Pancreas (tissue), 10 donors: Measurements from ENCODE around the gene GARIN5B. TPM values are rescaled to one million over a fixed set of nuclear protein-coding genes. Genes with fewer than 3 reads are reported as not detected.

Experiments
- ATAC-seq, 4 donors: fragments of 200-7000 bp; cut with Tn5 transposase; one replicate each; pipeline versions ENCODE4 v1.8.0 to v1.9.1; 2020; ENCODE audit warnings: mild to moderate bottlenecking in 4 of 4, moderate library complexity in 4 of 4
- DNase-seq, 6 donors: peaks; one replicate each; pipeline ENCODE4 v3.0.0-alpha.2; 2020
- FAIRE-seq: peaks from 2 replicates; lab custom pipeline; 2012; peaks lifted over from hg19 to GRCh38; lab: Jason Lieb, UNC
- H3K27ac ChIP-seq, 4 donors: fragments of 200-600 bp; sonication (generic); 1 replicate in 3 of 4; 2 replicates in 1 of 4; pipeline versions ENCODE4 v1.5.0 to v1.8.0; 2020
- H3K27me3 ChIP-seq, 4 donors: fragments of 200-600 bp; one replicate each; pipeline ENCODE4 v1.8.0; 2021
- H3K36me3 ChIP-seq, 3 donors: fragments of 200-600 bp; sonication (generic) in 1 of 3; one replicate each; pipeline versions ENCODE4 v1.5.0 to v1.8.0; 2020 to 2021
- H3K4me1 ChIP-seq, 3 donors: fragments of 200-600 bp; one replicate each; pipeline ENCODE4 v1.8.0; 2021
- H3K4me3 ChIP-seq, 4 donors: fragments of 200-600 bp; sonication (generic) in 2 of 4; one replicate each; pipeline versions ENCODE4 v1.5.0 to v1.8.0; 2020 to 2021
- H3K9me3 ChIP-seq, 4 donors: fragments of 200-600 bp; one replicate each; pipeline ENCODE4 v1.8.0; 2021
- CTCF ChIP-seq, 4 donors: fragments of 200-600 bp; sonication (generic) in 3 of 4; IDR thresholded peaks; one replicate each; pipeline versions ENCODE4 v1.5.0 to v1.8.0; 2021; ENCODE audit warnings: antibody characterized with exemption in 4 of 4
- WGBS, 2 donors: extraction: QIAGEN DNeasy Blood & Tissue Kit; methylation state at CpG; one replicate each; pipeline ENCODE4 v1.1.7; 2013; 5-methylcytosine and 5-hydroxymethylcytosine counted together
- intact Hi-C, 3 donors: fragments of 100-400 bp; cut with DNase I; formaldehyde crosslinking; loops; one replicate each; pipeline versions ENCODE4 v1.11.1 to v1.14.2; 2022
- polyA plus RNA-seq, 2 donors: library from polyadenylated mRNA; stranded (reverse); fragments of 200-250 nt; gene quantifications; one replicate each; pipeline ENCODE4 v1.2.3, GENCODE V29; 2013
- total RNA-seq, 6 donors: library from RNA; stranded (reverse); fragmentation: NEBNext Ultra II Directional in 4 of 6; extraction: Animal tissue kit (Norgen Biotek cat#: 25700) in 4 of 6; gene quantifications; one replicate each; pipeline versions ENCODE4 v1.2.1 to v1.2.4, GENCODE V29; 2021 to 2023
- donor health status: healthy with polysubstance abuse.
- donor health status: DM: no; HTN: no; CAD: no; lungs with moderate emphysema.
- donor health status: DM: no; HTN: no; CAD: no.
- donor health status: control.
- donor health status: control.
- donor health status: Bipolar disorder and iron deficiency.
- donor health status: DM: yes; HTN: yes; CAD: no.
- donor health status: DM: no; HTN: no; CAD: no.
- donor health status: DM: no; HTN: no; CAD: no.
- donor health status: DM: yes; HTN: yes; CAD: no.

GARIN5B gene
- total and polyA plus RNA-seq, 8 donors: not detected

- 65 to 77% methylated on average over 14 of the region's 14 CpGs for WGBS, 2 donors
- H3K4me1 ChIP-seq: no peaks in the 10 kb centered on the region
- H3K4me3 ChIP-seq: no peak overlapping the region
- no peak for FAIRE-seq
- no peaks in the 10 kb centered on the region for H3K36me3 ChIP-seq
- intact Hi-C loops: loop anchor here in 1 of 3 donors (10.0 kb wide), 1 partner anchor 70 kb away; the partner anchor contains the start of genes IL11 and TMEM190
- TF ChIP-seq CTCF (IDR thresholded peaks at IDR 0.05): no peak
- H3K27ac ChIP-seq: no peak overlapping the region
- no peak for DNase-seq
- no peaks in the 10 kb centered on the region for H3K9me3 ChIP-seq
- ATAC-seq: no peak
- no peaks in the 10 kb centered on the region for H3K27me3 ChIP-seq
Measured at GRCh38 chr19:55304980-55305379, 58.1 kb downstream of the GARIN5B start.

Other genes starting within 250 kb of the GARIN5B start
- 10 to 100 TPM; 37.1 to 61.5 (median 50.9) TPM for gene PPP1R12C, start 245.6 kb downstream of the GARIN5B start, total RNA-seq
- 100 to 1,000 TPM; 174 to 266 TPM for gene PPP1R12C, start 245.6 kb downstream of the GARIN5B start, polyA plus RNA-seq
- gene TNNT1, start 214.1 kb downstream of the GARIN5B start, total RNA-seq: under 1 TPM in 1 of 6 donors, not detected in 5; 0.54 TPM
- gene TNNT1, start 214.1 kb downstream of the GARIN5B start, polyA plus RNA-seq: 1 to 10 TPM in 1 of 2 donors, not detected in 1; 4.0 TPM
- 1 to 10 TPM in 1 of 6 donors, under 1 TPM in 1, not detected in 4; 0.66 to 4.1 TPM for gene TNNI3, start 205.5 kb downstream of the GARIN5B start, total RNA-seq
- 1 to 10 TPM; 2.2 to 2.9 TPM for gene TNNI3, start 205.5 kb downstream of the GARIN5B start, polyA plus RNA-seq
- gene DNAAF3, start 196.6 kb downstream of the GARIN5B start, total RNA-seq: 1 to 10 TPM; 1.2 to 3.2 (median 2.5) TPM
- gene DNAAF3, start 196.6 kb downstream of the GARIN5B start, polyA plus RNA-seq: 1 to 10 TPM; 3.0 to 3.3 TPM
- gene SYT5, start 183.0 kb downstream of the GARIN5B start, total RNA-seq: 1 to 10 TPM in 5 of 6 donors, under 1 TPM in 1; 0.88 to 3.7 (median 1.7) TPM
- 10 to 100 TPM; 10.6 to 41.1 TPM for gene SYT5, start 183.0 kb downstream of the GARIN5B start, polyA plus RNA-seq
- gene PTPRH, start 153.8 kb downstream of the GARIN5B start, total RNA-seq: 10 to 100 TPM in 2 of 6 donors, 1 to 10 TPM in 4; 5.1 to 15.3 (median 8.8) TPM
- 1 to 10 TPM; 5.8 to 8.0 TPM for gene PTPRH, start 153.8 kb downstream of the GARIN5B start, polyA plus RNA-seq
- gene TMEM86B, start 134.5 kb downstream of the GARIN5B start, total RNA-seq: 1 to 10 TPM; 1.0 to 1.8 (median 1.5) TPM
- gene TMEM86B, start 134.5 kb downstream of the GARIN5B start, polyA plus RNA-seq: 10 to 100 TPM; 14.4 to 27.3 TPM
- 10 to 100 TPM; 15.3 to 31.4 (median 18.9) TPM for gene PPP6R1, start 104.2 kb downstream of the GARIN5B start, total RNA-seq
- 10 to 100 TPM; 27.0 to 33.1 TPM for gene PPP6R1, start 104.2 kb downstream of the GARIN5B start, polyA plus RNA-seq
- gene HSPBP1, start 83.2 kb downstream of the GARIN5B start, total RNA-seq: 10 to 100 TPM in 4 of 6 donors, 1 to 10 TPM in 2; 7.0 to 16.6 (median 12.3) TPM
- 10 to 100 TPM; 26.4 to 29.5 TPM for gene HSPBP1, start 83.2 kb downstream of the GARIN5B start, polyA plus RNA-seq
- gene BRSK1, start 79.3 kb downstream of the GARIN5B start, total RNA-seq: 1 to 10 TPM in 3 of 6 donors, under 1 TPM in 3; 0.46 to 2.5 (median 1.1) TPM
- 1 to 10 TPM; 4.8 to 9.2 TPM for gene BRSK1, start 79.3 kb downstream of the GARIN5B start, polyA plus RNA-seq
- gene TMEM150B, start 37.9 kb downstream of the GARIN5B start, total RNA-seq: 1 to 10 TPM in 1 of 6 donors, under 1 TPM in 2, not detected in 3; 0.32 to 1.3 (median 0.83) TPM
- gene TMEM150B, start 37.9 kb downstream of the GARIN5B start, polyA plus RNA-seq: under 1 TPM in 1 of 2 donors, not detected in 1; 0.14 TPM
- 10 to 100 TPM in 2 of 6 donors, 1 to 10 TPM in 4; 4.3 to 12.6 (median 6.9) TPM for gene KMT5C, start 23.4 kb downstream of the GARIN5B start, total RNA-seq
- 10 to 100 TPM; 22.3 to 27.4 TPM for gene KMT5C, start 23.4 kb downstream of the GARIN5B start, polyA plus RNA-seq
- under 1 TPM in 1 of 6 donors, not detected in 5; 0.62 TPM for gene COX6B2, start 8.5 kb downstream of the GARIN5B start, total RNA-seq
- under 1 TPM; 0.28 to 0.42 TPM for gene COX6B2, start 8.5 kb downstream of the GARIN5B start, polyA plus RNA-seq
- under 1 TPM in 3 of 6 donors, not detected in 3; 0.20 to 0.41 (median 0.37) TPM for gene IL11, start 7.2 kb upstream of the GARIN5B start, total RNA-seq
- gene IL11, start 7.2 kb upstream of the GARIN5B start, polyA plus RNA-seq: under 1 TPM; 0.16 to 0.19 TPM
- not detected for gene TMEM190, start 13.6 kb upstream of the GARIN5B start, total RNA-seq
- gene TMEM190, start 13.6 kb upstream of the GARIN5B start, polyA plus RNA-seq: under 1 TPM in 1 of 2 donors, not detected in 1; 0.45 TPM
- gene TMEM238, start 21.0 kb upstream of the GARIN5B start, total RNA-seq: 10 to 100 TPM; 14.7 to 32.7 (median 21.3) TPM
- under 1 TPM; 0.42 TPM for gene TMEM238, start 21.0 kb upstream of the GARIN5B start, polyA plus RNA-seq
- 1,000 to 10,000 TPM in 1 of 6 donors, 100 to 1,000 TPM in 5; 420 to 1,198 (median 819) TPM for gene RPL28, start 22.7 kb upstream of the GARIN5B start, total RNA-seq
- 1,000 to 10,000 TPM in 1 of 2 donors, 100 to 1,000 TPM in 1; 738 to 1,109 TPM for gene RPL28, start 22.7 kb upstream of the GARIN5B start, polyA plus RNA-seq
- gene UBE2S, start 44.5 kb upstream of the GARIN5B start, total RNA-seq: 1 to 10 TPM; 2.0 to 7.3 (median 5.1) TPM
- gene UBE2S, start 44.5 kb upstream of the GARIN5B start, polyA plus RNA-seq: 1 to 10 TPM; 3.6 to 5.0 TPM
- gene SHISA7, start 80.0 kb upstream of the GARIN5B start, total RNA-seq: under 1 TPM in 3 of 6 donors, not detected in 3; 0.05 to 0.16 (median 0.06) TPM
- under 1 TPM; 0.04 to 0.33 TPM for gene SHISA7, start 80.0 kb upstream of the GARIN5B start, polyA plus RNA-seq
- 10 to 100 TPM; 13.0 to 23.9 (median 20.9) TPM for gene ISOC2, start 98.4 kb upstream of the GARIN5B start, total RNA-seq
- gene ISOC2, start 98.4 kb upstream of the GARIN5B start, polyA plus RNA-seq: 10 to 100 TPM; 38.3 to 43.9 TPM
- gene C19orf85, start 101.5 kb upstream of the GARIN5B start, total RNA-seq: not detected
- gene C19orf85, start 101.5 kb upstream of the GARIN5B start, polyA plus RNA-seq: not detected
- 1 to 10 TPM; 3.4 to 6.2 (median 4.1) TPM for gene ZNF628, start 113.4 kb upstream of the GARIN5B start, total RNA-seq
- gene ZNF628, start 113.4 kb upstream of the GARIN5B start, polyA plus RNA-seq: 1 to 10 TPM; 2.6 to 7.8 TPM
- 10 to 100 TPM in 1 of 6 donors, 1 to 10 TPM in 5; 5.8 to 10.1 (median 7.5) TPM for gene NAT14, start 121.9 kb upstream of the GARIN5B start, total RNA-seq
- 10 to 100 TPM; 27.9 to 32.4 TPM for gene NAT14, start 121.9 kb upstream of the GARIN5B start, polyA plus RNA-seq
- 1 to 10 TPM in 4 of 6 donors, under 1 TPM in 2; 0.60 to 5.3 (median 1.4) TPM for gene SSC5D, start 125.2 kb upstream of the GARIN5B start, total RNA-seq
- gene SSC5D, start 125.2 kb upstream of the GARIN5B start, polyA plus RNA-seq: 1 to 10 TPM in 1 of 2 donors, under 1 TPM in 1; 0.77 to 2.1 TPM
- gene SBK2, start 173.9 kb upstream of the GARIN5B start, total RNA-seq: under 1 TPM in 1 of 6 donors, not detected in 5; 0.43 TPM
- gene SBK2, start 173.9 kb upstream of the GARIN5B start, polyA plus RNA-seq: under 1 TPM; 0.28 to 0.46 TPM
- gene SBK3, start 182.3 kb upstream of the GARIN5B start, total RNA-seq: under 1 TPM in 2 of 6 donors, not detected in 4; 0.19 to 0.28 TPM
- under 1 TPM; 0.11 to 0.16 TPM for gene SBK3, start 182.3 kb upstream of the GARIN5B start, polyA plus RNA-seq
- gene ZNF579, start 217.6 kb upstream of the GARIN5B start, total RNA-seq: 10 to 100 TPM in 1 of 6 donors, 1 to 10 TPM in 5; 6.5 to 12.7 (median 9.2) TPM
- gene ZNF579, start 217.6 kb upstream of the GARIN5B start, polyA plus RNA-seq: 10 to 100 TPM; 11.6 to 16.1 TPM
- gene FIZ1, start 236.3 kb upstream of the GARIN5B start, total RNA-seq: 10 to 100 TPM in 2 of 6 donors, 1 to 10 TPM in 4; 6.8 to 12.1 (median 8.9) TPM
- 10 to 100 TPM; 12.6 TPM for gene FIZ1, start 236.3 kb upstream of the GARIN5B start, polyA plus RNA-seq
- gene ZNF524, start 237.0 kb upstream of the GARIN5B start, total RNA-seq: 10 to 100 TPM; 17.1 to 37.0 (median 33.1) TPM
- 10 to 100 TPM; 26.7 to 79.4 TPM for gene ZNF524, start 237.0 kb upstream of the GARIN5B start, polyA plus RNA-seq
- 1 to 10 TPM; 6.6 to 9.0 (median 7.8) TPM for gene ZNF865, start 242.4 kb upstream of the GARIN5B start, total RNA-seq
- gene ZNF865, start 242.4 kb upstream of the GARIN5B start, polyA plus RNA-seq: 1 to 10 TPM; 5.7 to 9.7 TPM